HG03045 (cell line): Measurements from ENCODE around the gene SNX13.

ENCODE experiments used
- ATAC-seq: cut with Tn5 transposase; IDR thresholded peaks from one replicate; pipeline ENCODE4 v1.9.1; 2021; ENCODE audit warnings: mild to moderate bottlenecking, moderate library complexity; ENCODE audit not compliant: unreplicated experiment

The SNX13 gene

DNA sequence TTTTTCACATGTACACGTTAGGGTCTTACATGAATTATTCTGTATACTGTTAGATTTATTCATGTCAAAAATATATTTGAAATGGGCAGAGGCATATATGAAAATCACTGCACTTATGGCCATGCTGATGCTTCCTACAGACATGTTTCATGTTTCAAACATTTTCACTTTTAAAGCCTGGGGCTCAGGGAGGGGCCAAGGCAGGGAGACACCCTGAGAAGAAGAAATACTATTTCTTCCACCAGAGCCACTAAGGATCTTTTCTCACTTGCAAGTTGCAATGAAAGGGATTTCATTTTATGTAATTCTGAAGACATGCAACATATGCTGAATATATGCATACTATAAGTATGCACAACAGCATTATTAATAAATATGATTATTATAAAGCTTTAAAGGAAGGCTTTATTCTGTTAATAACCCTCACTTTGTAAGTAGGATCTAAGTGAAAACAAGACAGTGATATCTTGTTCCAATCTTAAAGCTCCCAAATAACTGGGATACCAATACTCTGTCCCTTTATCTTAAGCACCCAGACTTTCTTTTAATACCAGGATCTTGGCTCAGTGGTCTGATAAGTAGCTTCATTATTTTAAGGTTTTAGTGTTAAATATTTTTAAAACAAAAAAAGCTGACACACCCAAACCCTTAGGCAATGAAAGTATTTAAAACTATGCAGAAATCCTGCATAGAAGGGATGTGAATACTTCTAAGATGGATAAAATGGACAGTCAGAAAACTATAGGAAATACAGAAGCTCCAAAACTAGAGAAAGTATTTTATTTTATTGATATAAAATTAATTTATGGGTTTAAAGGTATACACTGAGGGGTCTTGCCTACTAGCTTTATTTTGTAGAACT is 148.0 kb downstream of the SNX13 start:
- ATAC-seq: no peak

- no peak for ATAC-seq
Observed at GRCh38 chr7:17787257-17787656, 153.0 kb downstream of the SNX13 start.

- ATAC-seq: no peak
Observed at GRCh38 chr7:17786314-17786852, 153.9 kb downstream of the SNX13 start.

DNA sequence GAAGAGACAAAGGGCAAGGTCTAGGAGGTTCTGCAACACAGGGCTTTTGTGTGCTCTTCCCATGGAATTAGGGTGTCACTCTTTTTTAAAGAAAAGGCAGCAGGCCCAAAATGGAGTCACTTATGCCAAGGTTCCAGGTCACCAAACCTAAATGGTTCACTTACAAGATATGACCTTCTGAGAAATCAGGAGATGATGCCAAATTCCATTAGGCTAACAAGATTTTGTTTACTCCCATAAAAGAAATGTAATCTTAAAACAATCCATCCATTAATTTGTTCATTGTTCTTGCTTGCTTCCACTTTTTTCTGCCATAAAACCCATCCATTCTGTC is 158.1 kb downstream of the SNX13 start:
- no peak for ATAC-seq

- no peak for ATAC-seq
Observed at GRCh38 chr7:17781491-17782215, 158.6 kb downstream of the SNX13 start.

DNA sequence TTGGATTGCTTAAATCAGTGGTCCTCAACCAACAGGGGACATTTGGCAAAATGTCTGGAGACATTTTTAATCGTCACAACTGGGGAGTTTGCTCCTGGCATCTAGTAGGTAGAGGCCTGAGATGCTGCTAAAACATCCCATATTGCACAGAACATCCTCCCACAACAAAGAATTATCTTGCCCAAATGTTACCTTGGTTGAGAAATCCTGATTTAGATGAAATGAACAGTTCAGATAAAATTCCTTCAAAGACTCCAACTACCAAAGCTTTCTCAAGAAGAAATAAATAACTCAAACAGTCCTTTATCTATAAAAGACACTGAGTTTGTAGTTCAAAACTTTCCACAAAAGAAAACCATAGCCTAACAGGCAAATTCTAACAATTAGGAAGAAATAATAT is 160.9 kb downstream of the SNX13 start:
- no peak for ATAC-seq

DNA sequence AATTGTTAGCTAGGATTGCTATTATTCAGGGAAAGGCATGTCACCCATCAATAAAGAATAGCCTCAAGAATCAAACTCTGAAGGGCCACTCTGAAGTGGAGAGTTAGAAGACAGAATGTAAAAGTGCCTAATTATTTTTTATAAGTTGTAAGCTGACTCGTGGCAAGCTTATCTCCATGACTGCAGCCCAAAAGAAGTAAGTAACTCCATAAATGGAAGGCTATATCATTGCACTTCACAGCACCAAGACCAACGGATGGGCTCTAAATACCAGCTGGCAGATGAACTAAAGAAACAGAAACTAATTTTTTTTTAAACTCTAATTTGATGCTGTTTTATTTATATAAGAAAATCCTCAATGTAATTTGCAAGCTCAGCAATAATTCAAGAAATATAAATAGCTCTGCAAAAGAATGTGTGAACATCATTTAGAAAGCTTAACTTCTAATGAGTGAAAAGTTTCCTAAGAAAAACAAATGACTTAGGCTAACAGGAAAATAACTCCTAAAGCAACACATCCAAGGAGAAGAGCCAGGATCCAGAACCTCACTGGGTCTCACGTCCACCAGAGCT is 165.5 kb downstream of the SNX13 start:
- ATAC-seq: no peak

GRCh38 chr7:17774248-17774647 is 166.0 kb downstream of the SNX13 start:
- ATAC-seq: peak; percentile 58

DNA sequence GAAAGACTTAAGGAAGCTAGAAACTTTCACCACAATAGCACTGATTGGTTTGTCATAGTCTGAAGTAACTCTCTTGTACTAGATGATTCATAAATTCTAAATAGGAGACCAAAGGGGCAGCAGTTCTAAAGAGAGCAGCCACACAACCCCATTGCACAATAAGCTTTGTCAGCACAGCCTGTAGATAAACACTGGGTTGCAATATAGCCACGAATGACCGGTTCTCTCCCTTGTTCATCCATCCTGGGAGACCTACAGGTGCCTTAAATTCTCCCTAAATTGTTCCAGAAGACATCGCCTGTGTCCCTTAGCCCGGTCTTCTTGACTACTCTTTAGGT is 167.0 kb downstream of the SNX13 start:
- no peak for ATAC-seq

DNA sequence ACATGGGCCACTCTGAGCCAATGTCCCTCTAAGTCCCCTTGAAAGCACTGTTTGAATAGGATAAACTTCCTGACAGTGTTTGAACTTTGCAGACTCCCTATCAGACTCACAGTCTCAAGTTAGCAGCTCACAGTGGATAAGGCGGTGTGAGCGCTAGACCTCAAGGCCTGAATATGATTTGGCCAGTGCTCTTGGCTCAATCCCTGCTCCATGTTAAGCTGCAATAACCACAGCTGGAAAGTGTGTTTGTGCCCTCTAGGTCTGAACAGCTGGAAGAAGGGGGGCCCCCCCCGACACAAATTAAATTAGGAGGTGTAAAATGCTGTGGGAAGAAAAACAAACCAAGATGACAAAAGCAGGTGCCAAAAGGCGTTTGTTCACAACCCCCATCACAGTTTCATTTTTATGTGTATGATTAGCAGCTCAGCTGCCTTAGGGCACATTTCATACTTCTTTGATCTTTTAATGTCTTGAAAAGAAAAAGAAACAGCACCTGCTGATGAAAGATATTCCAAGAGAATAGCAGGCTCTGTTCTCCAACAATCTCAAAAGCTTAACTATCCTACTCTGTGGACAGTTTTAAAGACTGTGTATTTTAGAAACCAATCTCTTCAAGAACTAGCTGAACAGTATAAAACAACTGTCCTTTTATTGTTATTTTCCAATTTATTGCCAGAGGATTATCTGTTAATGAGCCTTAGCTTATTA is 167.6 kb downstream of the SNX13 start:
- ATAC-seq: no peak

DNA sequence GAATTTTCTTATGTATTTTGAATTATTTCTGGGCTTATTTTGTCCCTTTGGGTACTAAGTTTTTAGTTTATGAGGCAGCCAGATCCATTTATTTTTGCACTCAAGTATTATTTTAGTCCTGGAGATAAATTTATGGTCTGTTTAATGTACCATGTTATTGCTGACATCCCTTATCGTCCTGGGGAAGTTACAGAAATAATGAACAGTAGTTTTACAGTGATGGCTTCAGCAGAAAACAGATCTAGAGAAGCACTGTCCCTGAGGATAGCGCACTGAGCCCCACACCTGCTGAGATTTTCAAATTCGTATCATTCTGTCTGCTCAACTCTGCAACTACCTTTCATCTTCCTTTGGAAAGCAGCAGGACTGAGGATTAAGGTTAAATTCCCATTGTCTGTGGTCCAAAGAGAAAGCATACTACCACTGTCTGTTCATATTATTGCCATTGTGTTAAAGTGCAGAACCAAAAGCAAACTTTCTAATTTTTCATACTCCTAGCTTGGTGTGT is 168.3 kb downstream of the SNX13 start:
- no peak for ATAC-seq

- ATAC-seq: no peak
Observed at GRCh38 chr7:17770710-17771375, 169.5 kb downstream of the SNX13 start.

GRCh38 chr7:17769918-17770317 is 170.4 kb downstream of the SNX13 start:
- peak; percentile 50 for ATAC-seq

- ATAC-seq: no peak
Observed at GRCh38 chr7:17758008-17758407, 182.3 kb downstream of the SNX13 start.

GRCh38 chr7:17746020-17746530 is 194.2 kb downstream of the SNX13 start:
- no peak for ATAC-seq

- no peak for ATAC-seq
Observed at GRCh38 chr7:17745610-17746009, 194.7 kb downstream of the SNX13 start.

DNA sequence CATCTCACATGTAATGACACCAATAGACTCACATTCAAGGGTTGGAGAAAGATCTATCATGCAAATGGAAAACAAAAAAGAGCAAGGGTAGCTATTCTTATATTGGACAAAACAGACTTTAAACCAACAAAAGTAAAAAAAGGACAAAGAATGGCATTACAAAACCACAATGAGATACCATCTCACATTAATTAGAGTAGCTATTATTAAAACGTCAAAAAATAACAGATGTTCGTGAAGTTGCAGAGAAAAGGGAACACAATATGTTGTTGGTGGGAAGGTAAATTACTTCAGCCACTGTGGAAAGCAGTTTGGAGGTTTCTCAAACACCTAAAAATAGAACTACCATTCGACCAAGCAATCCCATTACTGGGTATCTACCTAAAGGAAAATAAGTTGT is 197.0 kb downstream of the SNX13 start:
- ATAC-seq: no peak

GRCh38 chr7:17741426-17741825 is 198.9 kb downstream of the SNX13 start:
- ATAC-seq: no peak
